K562 (cell line): Measurements from ENCODE around the gene FSTL4.

ENCODE experiments used
- EGR1 ChIP-seq: fragments of 450-650 bp; conservative IDR thresholded peaks from 2 replicates; pipeline ENCODE4 v1.6.1; 2017; ENCODE audit warnings: mild to moderate bottlenecking
- NFE2 ChIP-seq: IDR thresholded peaks from 2 replicates; pipeline ENCODE4 v1.6.1; 2014; ENCODE audit warnings: antibody characterized with exemption, low read depth
- NFIC ChIP-seq: fragments of 450-650 bp; IDR thresholded peaks from 2 replicates; pipeline ENCODE4 v1.6.1; 2017; ENCODE audit warnings: mild to moderate bottlenecking, inconsistent platforms
- NONO ChIP-seq, 2 experiments: fragments of 200-400 bp in 1 of 2; fragments of 450-650 bp in 1 of 2; formaldehyde crosslinking in 1 of 2; IDR thresholded peaks; 2 replicates each; pipeline ENCODE4 v1.6.1; 2017; ENCODE audit warnings: low read depth in 2 of 2, mild to moderate bottlenecking in 2 of 2, moderate library complexity in 2 of 2, low read length in 1 of 2
- RBM22 ChIP-seq: fragments of 200-400 bp; formaldehyde crosslinking; IDR thresholded peaks from 2 replicates; pipeline ENCODE4 v1.6.1; 2018; ENCODE audit warnings: low read length, low read depth; ENCODE audit not compliant: poor library complexity, severe bottlenecking
- RCOR1 ChIP-seq, 2 experiments: IDR thresholded peaks; 2 replicates each; pipeline ENCODE4 v1.6.1; 2012; ENCODE audit warnings: low read depth in 2 of 2, low read length in 2 of 2, borderline replicate concordance in 1 of 2, improper control_type of control experiment in 1 of 2
- TEAD4 ChIP-seq, 2 experiments: sonication (generic) in 1 of 2; formaldehyde crosslinking in 1 of 2; IDR thresholded peaks; 2 replicates each; pipeline versions ENCODE4 v1.6.1 to v1.8.0; 2012 to 2022; ENCODE audit warnings: borderline replicate concordance in 1 of 2, inconsistent platforms in 1 of 2, low read length in 1 of 2, mild to moderate bottlenecking in 1 of 2, missing genetic modification reagents in 1 of 2
- YY1 ChIP-seq, 3 experiments: IDR thresholded peaks; 2 replicates each; pipeline ENCODE4 v1.6.1; 2011; ENCODE audit warnings: low read length in 2 of 3, mild to moderate bottlenecking in 2 of 3, moderate library complexity in 2 of 3, borderline replicate concordance in 1 of 3, control low read depth in 1 of 3, low read depth in 1 of 3; ENCODE audit not compliant: insufficient read depth in 3 of 3, insufficient replicate concordance in 2 of 3, control insufficient read depth in 1 of 3, insufficient read length in 1 of 3; ENCODE audit errors: extremely low read depth in 1 of 3

GRCh38 chr5:133348406-133348805 is 263.9 kb downstream of the FSTL4 start:
- TF ChIP-seq EGR1 (no peak), TEAD4 (IDR thresholded peaks at IDR 0.05; ENCODE audit: low read length) (no peak), TEAD4 (CRISPR knock-in tag; IDR thresholded peaks at IDR 0.05; ENCODE audit: borderline replicate concordance) (no peak), RBM22 (no peak), RCOR1 (IDR thresholded peaks at IDR 0.05; ENCODE audit: borderline replicate concordance in 1 of 2, low read depth in 2 of 2, low read length in 2 of 2) (no peak), NFE2 (no peak), NONO (IDR thresholded peaks at IDR 0.05; ENCODE audit: low read depth in 2 of 2, low read length in 1 of 2) (no peak), NFIC (no peak), YY1 (IDR thresholded peaks at IDR 0.05; ENCODE audit: borderline replicate concordance in 1 of 3, control insufficient read depth in 1 of 3, extremely low read depth in 1 of 3, insufficient read depth in 3 of 3, insufficient read length in 1 of 3, insufficient replicate concordance in 2 of 3, low read depth in 1 of 3, low read length in 2 of 3) (no peak)
